ENCODE measurements around the gene SCFD2.
"Not testable (repeated sequence)": the region's sequence is repeated elsewhere in the genome, so short reads cannot be mapped to it uniquely, and the experiment has no call there.

SCFD2 gene

DNA sequence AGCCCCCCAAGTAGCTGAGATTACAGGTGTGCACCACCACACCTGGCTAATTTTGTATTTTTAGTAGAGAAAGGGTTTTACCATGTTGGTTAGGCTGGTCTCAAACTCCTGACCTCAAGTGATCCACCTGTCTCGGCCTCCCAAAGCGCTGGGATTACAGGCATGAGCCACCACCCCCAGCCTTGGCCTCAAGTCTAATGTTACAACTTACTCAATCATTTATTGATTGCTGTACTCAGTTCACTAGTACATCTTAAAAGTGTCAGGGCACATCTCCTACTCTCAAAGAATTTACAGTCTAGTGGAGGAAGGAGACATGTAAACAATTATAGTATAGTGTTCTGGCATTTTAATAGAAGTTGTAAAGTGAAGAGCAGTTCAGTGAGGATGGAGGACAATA lies 19.5 kb downstream of the SCFD2 start:
- not testable (repeated sequence) for DNase-seq (ENCODE audit: low read depth)

DNA sequence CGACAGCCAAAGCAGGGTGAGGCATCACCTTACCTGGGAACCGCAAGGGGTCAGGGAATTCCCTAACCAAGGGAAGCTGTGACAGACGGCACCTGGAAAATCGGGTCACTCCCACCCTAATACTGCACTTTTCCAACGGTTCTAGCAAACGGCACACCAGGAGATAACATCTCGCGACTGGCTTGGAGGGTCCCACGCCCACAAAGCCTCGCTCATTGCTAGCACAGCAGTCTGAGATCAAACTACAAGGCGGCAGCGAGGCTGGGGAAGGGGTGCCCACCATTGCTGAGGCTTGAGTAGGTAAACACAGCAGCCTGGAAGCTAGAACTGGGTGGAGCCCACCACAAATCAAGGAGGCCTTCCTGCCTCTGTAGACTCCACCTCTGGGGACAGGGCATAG lies 25.7 kb downstream of the SCFD2 start:
- not testable (repeated sequence) for DNase-seq (ENCODE audit: low read depth)

DNA sequence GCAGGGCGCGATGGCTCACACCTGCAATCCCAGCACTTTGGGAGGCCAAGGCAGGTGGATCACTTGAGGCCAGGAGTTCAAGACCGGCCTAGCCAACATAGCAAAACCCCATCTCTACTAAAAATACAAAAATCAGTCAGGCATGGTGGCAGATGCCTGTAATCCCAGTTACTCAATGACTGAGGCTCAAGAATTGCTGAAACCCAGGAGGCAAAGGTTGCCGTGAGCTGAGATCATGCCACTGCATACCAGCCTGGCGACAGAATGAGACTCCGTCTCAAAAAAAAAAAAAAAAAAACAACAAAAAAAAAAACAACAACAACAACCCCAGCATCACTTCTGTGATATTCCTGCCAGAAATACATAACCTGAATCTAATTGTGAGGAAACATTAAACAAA lies 30.9 kb downstream of the SCFD2 start:
- DNase-seq (ENCODE audit: low read depth), result not testable (repeated sequence)

- no peak for DNase-seq (ENCODE audit: low read depth)
Measured at GRCh38 chr4:53326535-53326934, 39.3 kb downstream of the SCFD2 start.

- DNase-seq (ENCODE audit: low read depth), result no peak
Measured at GRCh38 chr4:53322696-53323095, 43.2 kb downstream of the SCFD2 start.

GRCh38 chr4:53321984-53322289 lies 43.9 kb downstream of the SCFD2 start:
- DNase-seq (ENCODE audit: low read depth), result no peak

DNA sequence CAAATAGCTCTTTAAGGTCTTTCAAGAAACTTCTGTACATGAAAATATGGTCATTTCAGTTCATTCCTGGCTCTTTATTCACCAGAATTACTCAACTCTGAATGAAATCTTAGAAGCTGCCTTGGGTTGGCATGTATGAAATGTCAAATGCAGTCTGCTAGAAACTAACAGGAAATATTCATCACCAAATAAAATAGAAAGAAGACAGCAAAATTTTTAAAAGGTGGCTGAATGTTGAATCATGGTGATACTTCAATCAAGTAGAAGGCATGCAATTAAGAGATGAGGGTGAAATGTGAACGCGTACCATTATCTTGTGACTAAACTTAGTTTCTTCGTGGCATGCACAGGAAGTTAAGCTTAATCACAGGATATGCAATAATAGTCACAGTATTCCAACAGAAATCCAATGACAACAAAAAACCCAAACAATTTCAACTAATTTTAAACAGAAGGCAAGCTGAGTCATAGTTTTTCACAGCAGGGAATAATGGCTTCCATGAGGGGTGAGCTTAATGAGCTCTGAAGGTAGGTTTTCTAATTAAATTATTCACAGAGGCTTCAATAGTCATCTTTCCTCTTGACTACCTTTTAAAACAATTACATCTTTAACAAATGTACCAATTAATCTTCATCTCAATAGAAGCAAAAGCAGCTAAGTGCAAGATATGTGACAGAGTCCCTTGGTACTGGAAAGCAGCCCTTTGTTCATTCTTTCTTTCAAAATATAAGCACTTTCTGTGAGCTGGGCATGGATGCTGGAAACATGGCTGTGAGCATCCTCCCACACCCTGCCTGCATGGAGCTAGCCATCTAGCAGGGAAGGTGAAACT lies 44.5 kb downstream of the SCFD2 start:
- DNase-seq (ENCODE audit: low read depth), result peak; percentile 55

- no peak for DNase-seq (ENCODE audit: low read depth)
Measured at GRCh38 chr4:53315300-53315699, 50.6 kb downstream of the SCFD2 start.

DNA sequence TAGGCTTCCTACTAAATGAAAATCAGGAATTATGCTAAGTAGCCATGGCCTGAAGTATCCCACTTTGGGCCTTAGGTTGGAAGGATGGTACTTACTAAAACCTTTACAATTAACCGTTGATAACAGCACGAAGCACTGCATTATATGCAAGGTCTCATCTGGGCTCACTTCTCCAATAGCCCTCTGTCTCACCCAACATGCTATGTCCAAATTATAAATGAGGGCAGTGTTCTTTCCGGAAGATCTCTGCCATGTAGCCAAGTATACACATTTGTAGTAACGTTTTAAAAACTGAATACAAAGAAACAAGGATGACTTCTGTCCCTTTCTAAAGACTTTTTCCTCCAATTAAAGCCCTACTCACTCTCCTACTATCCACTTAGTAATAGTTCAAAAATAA lies 51.6 kb downstream of the SCFD2 start:
- no peak for DNase-seq (ENCODE audit: low read depth)

- no peak for DNase-seq (ENCODE audit: low read depth)
Measured at GRCh38 chr4:53313510-53313909, 52.4 kb downstream of the SCFD2 start.

DNA sequence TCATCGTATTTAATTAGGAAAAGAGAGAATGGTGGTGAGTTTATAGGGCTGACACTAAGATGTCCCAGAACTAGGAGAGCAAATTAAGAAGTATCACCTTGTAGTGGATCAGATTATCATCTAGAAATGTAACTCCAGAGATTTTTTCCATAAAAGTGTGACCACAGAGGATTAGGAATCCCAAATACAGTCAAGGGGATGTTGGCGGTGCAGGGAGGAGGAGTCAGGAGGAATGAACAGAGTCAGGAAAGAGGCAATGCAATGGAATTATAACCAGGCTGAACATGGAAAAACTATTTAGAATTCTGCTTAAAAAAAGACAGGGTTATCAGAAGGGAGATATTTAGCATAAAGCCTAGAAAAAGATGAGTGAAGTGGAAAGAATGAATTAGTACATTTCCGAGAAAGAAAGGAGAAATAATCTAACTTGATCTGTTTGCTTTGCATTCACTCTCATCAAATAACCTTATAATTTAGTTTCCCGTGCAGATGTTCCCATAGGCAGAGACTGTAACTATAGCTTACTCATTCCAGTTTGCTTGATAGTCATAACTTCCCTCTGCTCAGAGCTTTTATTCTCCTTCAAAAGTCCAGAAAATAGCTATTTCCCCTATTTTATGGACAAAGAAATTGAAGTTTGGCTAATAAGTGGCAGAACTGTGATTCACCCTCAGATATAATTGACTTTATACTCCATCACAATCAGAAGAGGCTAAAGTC lies 56.4 kb downstream of the SCFD2 start:
- DNase-seq (ENCODE audit: low read depth), result no peak

- no peak for DNase-seq (ENCODE audit: low read depth)
Measured at GRCh38 chr4:53307819-53308780, 57.8 kb downstream of the SCFD2 start.

- DNase-seq (ENCODE audit: low read depth), result no peak
Measured at GRCh38 chr4:53307210-53307609, 58.7 kb downstream of the SCFD2 start.

DNA sequence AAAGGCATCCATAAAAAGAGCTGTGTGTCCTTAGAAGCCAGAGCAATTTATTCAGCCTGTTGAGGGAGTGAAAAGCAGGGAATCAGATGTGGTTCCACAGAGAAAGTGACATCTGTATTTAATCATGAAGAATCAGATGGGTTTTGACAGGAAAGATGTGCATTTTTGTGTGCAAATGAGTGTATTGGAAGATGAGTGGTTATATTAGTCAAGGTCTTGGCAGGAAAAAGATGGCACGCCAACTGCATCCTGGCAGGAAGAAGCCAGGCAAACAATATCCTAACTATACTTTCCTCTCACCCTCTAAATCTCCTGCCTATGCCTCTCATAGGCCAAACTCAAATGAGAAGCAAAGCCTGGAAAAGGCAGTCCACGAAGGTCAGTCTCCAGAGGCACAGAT lies 59.1 kb downstream of the SCFD2 start:
- no peak for DNase-seq (ENCODE audit: low read depth)

- not testable (repeated sequence) for DNase-seq (ENCODE audit: low read depth)
Measured at GRCh38 chr4:53292209-53292608, 73.7 kb downstream of the SCFD2 start.

- DNase-seq (ENCODE audit: low read depth), result no peak
Measured at GRCh38 chr4:53281438-53281837, 84.4 kb downstream of the SCFD2 start.

DNA sequence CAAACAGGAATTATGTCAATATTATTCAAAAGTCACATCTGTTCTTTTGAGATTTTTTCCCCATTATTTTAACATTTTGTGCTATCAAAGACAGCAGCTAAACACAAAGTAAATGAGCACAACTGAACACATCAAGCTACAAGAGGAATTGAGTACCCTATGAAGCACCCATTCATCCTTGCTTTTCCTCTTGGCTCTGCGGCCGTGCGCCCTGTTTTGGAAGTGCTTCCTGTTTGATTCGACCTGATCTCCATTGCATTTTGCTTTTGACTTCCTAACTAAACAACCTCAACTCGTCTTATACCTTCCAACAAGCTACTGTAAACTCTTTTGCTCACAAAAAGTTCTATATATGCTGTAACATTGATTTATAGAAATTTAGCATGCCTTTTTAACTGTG lies 85.0 kb downstream of the SCFD2 start:
- no peak for DNase-seq (ENCODE audit: low read depth)

DNA sequence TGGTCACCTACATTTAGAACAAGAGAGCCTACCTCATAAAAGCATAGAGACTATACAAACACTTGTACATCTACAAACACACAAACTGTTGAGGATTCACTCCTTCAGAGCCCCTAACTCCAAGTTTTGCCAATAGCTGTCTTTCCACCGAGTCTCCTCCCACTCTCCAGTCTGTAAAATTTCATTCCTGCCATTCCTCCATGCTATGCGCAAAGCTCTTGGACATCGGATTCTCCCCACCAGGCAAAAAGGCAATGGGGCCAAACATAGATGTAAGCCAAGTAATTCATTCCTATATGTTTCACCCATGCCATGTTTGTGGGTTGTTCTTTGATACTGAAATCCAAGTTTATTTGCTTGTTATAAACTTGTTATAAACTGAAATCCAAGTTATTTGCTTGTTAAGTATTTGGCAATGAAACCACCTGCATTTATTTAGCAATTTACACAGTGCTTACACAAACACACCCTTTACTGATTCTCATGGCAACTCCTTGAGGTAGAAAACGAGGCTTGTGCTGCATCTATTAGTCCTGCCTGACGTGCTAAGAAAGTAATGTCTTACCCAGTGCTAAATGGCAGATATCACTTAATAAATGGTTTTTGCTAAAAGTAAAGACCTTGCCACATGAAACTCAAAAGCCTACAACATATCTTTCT lies 91.1 kb downstream of the SCFD2 start:
- DNase-seq (ENCODE audit: low read depth), result no peak

GRCh38 chr4:53273726-53274125 lies 92.1 kb downstream of the SCFD2 start:
- peak; percentile 31 for DNase-seq (ENCODE audit: low read depth)

GRCh38 chr4:53267026-53267425 lies 98.8 kb downstream of the SCFD2 start:
- peak; percentile 2 for DNase-seq (ENCODE audit: low read depth)

- DNase-seq (ENCODE audit: low read depth), result not testable (repeated sequence)
Measured at GRCh38 chr4:53255986-53256385, 109.9 kb downstream of the SCFD2 start.

DNA sequence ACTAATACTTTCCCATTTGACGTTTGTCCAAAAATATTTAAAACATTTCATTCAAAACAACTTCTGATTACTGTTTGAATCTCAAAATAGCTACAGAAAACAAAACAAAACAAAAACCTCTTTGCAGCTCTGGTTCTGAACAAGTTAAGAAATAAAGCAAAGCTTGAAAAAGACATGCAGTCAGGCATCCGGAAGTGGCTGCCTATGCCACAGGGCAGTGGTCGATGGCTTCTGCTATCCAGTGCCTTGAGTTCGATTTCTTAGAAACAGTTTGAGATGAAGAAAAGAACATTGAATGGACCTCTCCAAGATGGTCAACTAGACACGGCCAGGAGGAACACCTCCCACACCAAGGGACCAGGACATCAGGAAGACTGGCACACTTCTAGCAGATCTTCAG lies 125.3 kb downstream of the SCFD2 start:
- no peak for DNase-seq (ENCODE audit: low read depth)

All from non-pigmented ciliary epithelial cell (primary cell).